ENCODE data around the gene ME3. TPM values are rescaled to one million over a fixed set of nuclear protein-coding genes. Genes with fewer than 3 reads are reported as not detected.

Gene ME3
- total RNA-seq, 1 donor = 56.9 TPM

DNA sequence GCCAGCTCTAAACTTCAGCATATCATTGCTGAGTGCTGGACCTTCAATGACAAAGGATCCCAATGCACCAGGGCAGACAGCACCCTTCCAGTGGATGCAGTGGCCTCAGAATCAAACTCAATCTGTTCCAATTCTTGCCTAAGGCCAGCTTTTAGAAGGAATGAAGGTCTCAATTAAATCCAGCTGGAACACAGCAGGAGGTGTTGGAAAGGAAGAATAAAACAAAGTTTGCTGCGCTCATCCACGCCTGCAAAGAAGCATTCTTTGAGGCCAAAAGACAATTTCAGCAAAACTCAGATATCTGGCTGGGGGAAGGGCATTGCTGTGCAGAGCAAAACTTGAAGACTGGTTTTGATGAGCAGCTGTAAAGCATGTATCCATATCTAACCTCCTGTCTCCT lies 177.1 kb downstream of the ME3 start:
- TF ChIP-seq, protein P1, sequence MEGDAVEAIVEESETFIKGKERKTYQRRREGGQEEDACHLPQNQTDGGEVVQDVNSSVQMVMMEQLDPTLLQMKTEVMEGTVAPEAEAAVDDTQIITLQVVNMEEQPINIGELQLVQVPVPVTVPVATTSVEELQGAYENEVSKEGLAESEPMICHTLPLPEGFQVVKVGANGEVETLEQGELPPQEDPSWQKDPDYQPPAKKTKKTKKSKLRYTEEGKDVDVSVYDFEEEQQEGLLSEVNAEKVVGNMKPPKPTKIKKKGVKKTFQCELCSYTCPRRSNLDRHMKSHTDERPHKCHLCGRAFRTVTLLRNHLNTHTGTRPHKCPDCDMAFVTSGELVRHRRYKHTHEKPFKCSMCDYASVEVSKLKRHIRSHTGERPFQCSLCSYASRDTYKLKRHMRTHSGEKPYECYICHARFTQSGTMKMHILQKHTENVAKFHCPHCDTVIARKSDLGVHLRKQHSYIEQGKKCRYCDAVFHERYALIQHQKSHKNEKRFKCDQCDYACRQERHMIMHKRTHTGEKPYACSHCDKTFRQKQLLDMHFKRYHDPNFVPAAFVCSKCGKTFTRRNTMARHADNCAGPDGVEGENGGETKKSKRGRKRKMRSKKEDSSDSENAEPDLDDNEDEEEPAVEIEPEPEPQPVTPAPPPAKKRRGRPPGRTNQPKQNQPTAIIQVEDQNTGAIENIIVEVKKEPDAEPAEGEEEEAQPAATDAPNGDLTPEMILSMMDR (IDR thresholded peaks at IDR 0.05; ENCODE audit: insufficient read depth, low read length) = no peak
- no peak overlapping the region for H3K4me3 ChIP-seq (ENCODE audit: low read depth, low read length)
- DNase-seq (ENCODE audit: low read depth) = no peak

- TF ChIP-seq, protein P1 (IDR thresholded peaks at IDR 0.05; ENCODE audit: insufficient read depth, low read length) = no peak
- DNase-seq (ENCODE audit: low read depth) = peak; percentile 51
- H3K4me3 ChIP-seq (ENCODE audit: low read depth, low read length) = no peak overlapping the region
Observed at GRCh38 chr11:86492370-86493010, 179.9 kb downstream of the ME3 start.

DNA sequence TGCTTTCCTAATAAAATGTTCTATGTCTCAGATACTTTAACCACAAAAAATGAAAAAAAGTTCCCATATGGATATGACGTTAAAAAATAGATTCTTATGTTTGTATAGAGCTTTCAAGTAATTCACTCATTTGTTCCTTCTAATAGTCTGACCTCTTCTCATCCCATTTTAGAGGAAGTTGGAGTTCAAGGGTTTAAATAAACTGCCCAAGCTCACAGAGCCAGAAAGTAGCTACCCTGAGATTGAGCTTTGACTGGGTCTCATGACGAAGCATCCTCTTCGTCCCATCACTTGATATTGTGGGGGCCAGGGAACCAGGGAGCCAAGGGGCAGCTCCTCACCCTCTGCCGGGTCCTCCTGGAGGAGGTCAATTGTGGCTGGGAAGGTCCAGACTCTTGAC lies 181.4 kb downstream of the ME3 start:
- H3K4me3 ChIP-seq (ENCODE audit: low read depth, low read length) = no peak overlapping the region
- TF ChIP-seq, protein P1 (IDR thresholded peaks at IDR 0.05; ENCODE audit: insufficient read depth, low read length) = no peak
- no peak for DNase-seq (ENCODE audit: low read depth)

DNA sequence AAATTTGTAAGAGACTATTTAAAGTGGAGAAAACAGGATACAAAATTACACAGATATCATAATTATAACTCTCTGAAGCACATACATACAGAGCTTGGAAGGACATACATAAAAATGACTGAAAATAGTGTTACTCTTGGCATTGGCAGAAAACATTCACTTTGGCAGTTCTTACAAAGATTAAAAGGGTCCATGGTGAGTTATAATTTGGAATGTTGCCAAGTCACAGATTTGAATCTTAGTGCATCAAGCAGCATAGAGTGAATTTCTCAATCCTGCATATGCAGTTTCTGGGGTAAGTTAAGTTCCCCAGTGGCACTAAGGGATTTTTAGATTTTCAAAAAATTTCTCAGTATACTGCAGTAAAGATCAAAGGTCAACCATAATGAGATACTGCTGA lies 181.8 kb downstream of the ME3 start:
- no peak overlapping the region for H3K4me3 ChIP-seq (ENCODE audit: low read depth, low read length)
- DNase-seq (ENCODE audit: low read depth) = peak; percentile 69
- TF ChIP-seq, protein P1 (IDR thresholded peaks at IDR 0.05; ENCODE audit: insufficient read depth, low read length) = no peak

DNA sequence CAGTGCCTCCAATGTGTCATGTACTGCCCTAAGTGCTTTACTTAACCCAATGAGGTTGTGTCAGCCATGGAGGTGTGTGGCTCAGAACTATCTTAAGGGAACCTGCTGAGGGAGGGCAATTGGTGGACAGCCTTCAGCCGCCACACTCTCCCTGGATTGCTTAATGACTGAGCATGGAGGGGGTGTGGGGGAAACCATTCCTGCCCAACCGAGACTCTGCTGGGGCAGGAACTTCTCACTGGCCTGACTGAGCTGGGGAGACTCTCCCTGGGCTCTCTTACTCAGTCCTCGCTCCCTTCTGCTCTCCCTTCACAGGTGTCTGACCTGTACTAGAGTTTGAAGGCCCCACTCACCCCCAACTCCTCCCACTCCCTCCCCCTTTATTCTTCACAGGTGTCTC lies 183.0 kb downstream of the ME3 start:
- no peak overlapping the region for H3K4me3 ChIP-seq (ENCODE audit: low read depth, low read length)
- TF ChIP-seq, protein P1 (IDR thresholded peaks at IDR 0.05; ENCODE audit: insufficient read depth, low read length) = no peak
- no peak for DNase-seq (ENCODE audit: low read depth)

DNA sequence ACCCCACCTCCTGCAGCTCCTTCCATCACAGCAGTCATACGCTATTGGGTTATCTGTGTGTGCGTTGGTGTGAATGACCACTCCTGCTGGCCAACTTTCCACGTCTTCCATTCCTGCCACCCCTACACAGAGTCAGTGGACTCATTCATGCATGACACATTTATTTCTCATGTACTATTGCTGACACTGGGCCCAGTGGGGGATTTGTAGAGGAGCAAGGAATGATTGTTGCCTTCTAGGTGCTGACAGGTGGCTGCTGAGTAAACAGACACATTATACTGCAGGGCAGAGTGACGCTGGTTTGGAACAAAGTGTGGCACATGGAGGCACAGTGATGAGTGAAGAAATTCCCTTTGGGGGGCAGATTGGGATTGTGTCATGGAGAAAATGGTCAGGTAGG lies 183.9 kb downstream of the ME3 start:
- no peak for DNase-seq (ENCODE audit: low read depth)
- TF ChIP-seq, protein P1 (IDR thresholded peaks at IDR 0.05; ENCODE audit: insufficient read depth, low read length) = no peak

GRCh38 chr11:86487671-86488070 lies 184.7 kb downstream of the ME3 start:
- TF ChIP-seq, protein P1 (IDR thresholded peaks at IDR 0.05; ENCODE audit: insufficient read depth, low read length) = no peak
- no peak for DNase-seq (ENCODE audit: low read depth)
- no peak overlapping the region for H3K4me3 ChIP-seq (ENCODE audit: low read depth, low read length)

More for the DNA sequence above, 183.9 kb downstream of the ME3 start:
- no peak overlapping the region for H3K4me3 ChIP-seq (ENCODE audit: low read depth, low read length)

Measured in fibroblast of the aortic adventitia (primary cell).